Dedifferentiated amniotic fluid mesenchymal stem cell (primary cell): Measurements from ENCODE around the gene WTIP.
"Not testable (repeated sequence)": the region's sequence is repeated elsewhere in the genome, so short reads cannot be mapped to it uniquely, and the experiment has no call there.

Experiments
- DNase-seq: peaks from one replicate; pipeline ENCODE4 v3.0.0-alpha.2; 2016; ENCODE audit errors: extremely low spot score

The WTIP gene

DNA sequence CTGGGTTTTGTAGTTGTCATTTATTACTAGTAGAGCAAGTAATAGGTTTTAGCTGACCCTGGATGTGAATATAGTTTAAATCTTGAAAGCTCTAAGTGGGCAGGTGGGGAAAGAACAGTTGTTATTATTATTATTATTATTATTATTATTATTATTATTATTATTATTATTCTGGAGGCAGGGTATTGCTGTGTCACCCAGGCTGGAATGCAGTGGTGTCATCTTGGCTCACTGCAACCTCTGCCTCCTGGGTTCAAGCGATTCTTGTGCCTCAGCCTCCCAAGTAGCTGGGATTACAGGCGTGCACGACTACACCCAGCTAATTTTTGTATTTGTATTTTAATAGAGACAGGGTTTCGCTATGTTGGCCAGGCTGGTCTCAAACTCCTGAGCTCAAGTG is 3.1 kb upstream of the WTIP start:
- DNase-seq: not testable (repeated sequence)

DNA sequence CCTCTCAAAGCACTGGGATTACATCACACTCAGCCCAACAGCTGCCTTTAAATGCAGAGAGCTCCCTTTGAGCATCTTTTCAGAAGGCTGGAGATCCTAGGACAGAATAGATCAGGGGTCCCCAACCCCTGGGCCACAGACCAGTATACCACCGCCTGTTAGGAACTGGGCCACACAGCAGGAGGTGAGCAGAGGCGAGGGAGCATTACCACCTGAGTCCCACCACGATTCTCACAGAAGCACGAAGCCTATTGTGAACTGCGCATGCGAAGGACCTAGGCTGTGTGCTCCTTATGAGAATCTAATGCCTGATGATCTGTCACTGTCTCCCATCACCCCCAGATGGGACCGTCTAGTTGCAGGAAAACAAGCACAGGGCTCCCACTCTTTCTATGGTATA is 2.2 kb upstream of the WTIP start:
- no peak for DNase-seq

DNA sequence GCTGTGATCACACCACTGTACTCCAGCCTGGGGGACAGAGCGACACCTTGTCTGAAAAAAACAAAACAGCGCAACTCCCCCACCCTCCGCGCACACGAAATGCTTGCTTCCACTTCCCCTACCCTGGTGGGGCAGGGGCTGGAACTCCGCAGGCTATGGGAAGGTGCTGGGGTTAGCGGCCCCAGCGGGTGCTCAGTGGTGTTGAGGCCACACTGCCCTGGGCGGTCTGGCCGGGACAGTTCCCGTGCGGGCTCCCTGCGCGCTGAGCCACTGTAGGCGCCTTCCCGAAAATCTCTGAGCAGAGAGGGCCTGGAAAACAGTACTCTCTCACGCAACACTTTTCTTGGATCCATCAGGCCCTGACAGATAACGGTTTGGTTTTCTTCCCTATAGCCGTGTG is 1.1 kb upstream of the WTIP start:
- no peak for DNase-seq

DNA sequence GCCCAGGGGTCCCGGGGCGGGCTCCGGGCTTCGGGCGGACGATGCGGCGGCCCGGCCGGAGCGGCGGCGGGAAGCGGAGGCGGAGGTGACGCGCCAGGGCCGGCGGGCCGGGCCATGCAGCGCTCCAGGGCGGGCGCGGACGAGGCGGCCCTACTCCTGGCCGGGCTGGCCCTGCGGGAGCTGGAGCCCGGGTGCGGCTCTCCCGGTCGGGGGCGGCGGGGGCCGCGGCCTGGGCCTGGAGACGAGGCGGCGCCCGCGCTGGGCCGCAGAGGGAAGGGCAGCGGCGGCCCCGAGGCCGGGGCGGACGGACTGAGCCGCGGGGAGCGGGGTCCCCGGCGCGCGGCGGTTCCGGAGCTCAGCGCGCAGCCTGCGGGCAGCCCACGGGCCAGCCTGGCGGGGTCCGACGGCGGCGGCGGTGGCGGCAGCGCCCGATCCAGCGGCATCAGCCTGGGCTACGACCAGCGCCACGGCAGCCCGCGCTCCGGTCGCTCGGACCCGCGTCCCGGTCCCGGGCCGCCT is 362 bp downstream of the WTIP start:
- peak; percentile 26 for DNase-seq

DNA sequence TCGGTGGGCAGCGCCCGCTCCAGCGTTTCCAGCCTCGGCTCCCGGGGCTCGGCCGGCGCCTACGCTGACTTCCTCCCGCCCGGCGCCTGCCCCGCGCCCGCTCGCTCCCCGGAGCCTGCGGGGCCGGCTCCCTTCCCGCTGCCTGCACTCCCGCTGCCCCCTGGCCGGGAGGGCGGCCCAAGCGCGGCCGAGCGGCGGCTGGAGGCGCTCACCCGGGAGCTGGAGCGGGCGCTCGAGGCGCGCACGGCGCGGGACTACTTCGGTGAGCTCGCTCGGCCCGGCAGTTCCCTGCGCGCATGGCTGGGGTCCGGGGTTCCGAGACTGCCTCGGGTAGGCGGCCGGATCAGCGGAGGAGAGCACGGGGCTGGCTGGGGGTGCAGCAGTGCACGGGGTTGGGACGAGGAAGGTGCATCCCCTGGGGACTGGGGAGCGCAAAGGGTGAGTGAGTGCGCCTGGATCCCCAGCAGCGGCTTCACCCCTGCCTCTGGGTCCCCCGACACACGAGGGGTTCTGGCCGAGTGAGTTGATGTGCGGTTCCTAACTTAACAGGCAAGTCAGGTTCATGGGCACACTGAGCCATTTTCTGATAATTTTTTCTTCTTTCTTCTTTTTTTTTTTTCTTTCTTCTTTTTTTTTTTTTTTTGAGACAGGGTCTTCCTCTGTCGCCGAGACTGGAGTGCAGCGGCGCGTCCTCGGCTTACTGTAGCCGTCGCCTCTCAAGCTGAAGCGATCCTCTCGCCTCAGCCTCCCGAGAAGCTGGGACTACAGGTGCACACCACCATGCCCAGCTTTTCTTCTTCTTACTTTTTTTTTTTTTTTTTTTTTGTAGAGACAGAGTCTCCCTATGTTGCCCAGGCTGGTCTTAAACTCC is 1.1 kb downstream of the WTIP start:
- no peak for DNase-seq

DNA sequence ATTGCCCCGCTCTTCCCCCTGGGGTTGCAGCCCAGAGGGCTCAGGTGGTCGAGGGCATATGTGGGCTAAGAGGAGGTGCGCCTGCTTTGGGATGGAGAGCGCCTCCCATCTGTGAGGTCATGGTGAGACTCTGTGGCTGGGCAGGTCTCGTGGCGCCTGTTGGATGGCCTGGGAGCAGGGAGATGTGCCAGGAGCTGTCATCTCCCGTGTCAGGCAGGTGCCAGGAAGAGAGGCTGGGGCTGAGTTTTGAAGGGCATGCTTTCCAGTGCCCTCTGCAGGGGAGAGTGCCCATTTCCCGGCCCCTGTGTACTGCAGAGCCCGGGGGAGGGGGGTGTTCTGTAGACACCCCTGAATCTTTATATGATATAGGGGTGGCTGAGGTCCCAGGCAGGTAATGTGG is 2.8 kb downstream of the WTIP start:
- DNase-seq: no peak

DNA sequence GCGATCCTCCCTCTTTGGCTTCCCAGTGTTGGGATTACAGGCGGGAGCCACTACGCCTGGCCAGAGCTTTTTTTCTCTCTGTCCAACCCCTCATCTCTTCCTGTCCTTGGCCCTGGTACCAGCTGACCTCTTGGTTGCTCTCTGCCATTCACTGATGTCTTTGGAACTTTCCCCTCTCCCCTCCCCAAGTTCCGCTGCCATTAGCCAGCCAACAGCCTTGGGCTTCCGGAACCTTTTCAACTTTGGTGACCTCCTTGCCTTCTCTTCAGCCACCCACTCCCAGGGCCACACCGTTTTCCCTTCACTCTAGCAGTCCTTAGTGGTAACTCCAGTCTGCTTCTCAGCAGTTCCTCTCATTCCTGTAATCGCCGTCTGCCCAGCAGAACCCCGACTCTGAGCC is 4.3 kb downstream of the WTIP start:
- DNase-seq: no peak

DNA sequence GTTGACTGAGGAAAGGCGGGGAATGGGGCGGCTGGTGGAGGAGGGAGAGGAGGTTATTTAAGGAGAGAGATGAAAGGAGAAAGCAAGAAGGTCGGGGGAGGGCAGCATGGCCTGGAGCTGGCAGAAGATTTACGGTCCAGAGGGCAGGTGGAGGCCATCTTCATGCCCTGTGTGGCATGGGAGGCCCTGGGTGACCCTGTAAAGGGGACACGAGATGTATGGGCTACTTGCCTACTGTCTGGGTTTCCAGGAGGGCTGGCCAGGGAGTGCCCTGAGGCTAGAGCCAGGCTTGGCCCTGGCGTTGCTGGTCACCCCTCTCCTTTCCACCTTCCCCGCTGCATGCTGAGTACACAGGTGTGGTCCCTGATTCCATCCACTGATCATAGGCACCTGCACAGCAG is 6.1 kb downstream of the WTIP start:
- no peak for DNase-seq

DNA sequence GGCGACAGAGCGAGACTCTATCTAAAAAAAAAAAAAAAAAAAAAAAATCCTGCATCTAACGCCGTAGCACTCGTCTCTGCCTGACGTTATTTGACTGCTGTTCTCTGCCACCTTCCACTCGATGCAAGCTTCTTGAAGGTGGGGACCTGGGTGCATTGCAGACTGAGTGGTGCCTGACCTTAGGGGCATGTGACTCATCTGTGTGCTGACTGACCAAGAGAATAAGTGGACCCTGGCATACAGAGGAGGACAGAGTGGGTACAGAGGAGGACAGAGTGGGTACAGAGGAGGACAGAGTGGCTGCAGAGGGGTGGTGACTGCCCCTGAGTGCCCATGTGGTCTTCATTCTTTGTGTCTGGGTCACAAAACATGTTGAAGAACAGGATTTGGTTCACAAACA is 7.6 kb downstream of the WTIP start:
- DNase-seq: no peak

DNA sequence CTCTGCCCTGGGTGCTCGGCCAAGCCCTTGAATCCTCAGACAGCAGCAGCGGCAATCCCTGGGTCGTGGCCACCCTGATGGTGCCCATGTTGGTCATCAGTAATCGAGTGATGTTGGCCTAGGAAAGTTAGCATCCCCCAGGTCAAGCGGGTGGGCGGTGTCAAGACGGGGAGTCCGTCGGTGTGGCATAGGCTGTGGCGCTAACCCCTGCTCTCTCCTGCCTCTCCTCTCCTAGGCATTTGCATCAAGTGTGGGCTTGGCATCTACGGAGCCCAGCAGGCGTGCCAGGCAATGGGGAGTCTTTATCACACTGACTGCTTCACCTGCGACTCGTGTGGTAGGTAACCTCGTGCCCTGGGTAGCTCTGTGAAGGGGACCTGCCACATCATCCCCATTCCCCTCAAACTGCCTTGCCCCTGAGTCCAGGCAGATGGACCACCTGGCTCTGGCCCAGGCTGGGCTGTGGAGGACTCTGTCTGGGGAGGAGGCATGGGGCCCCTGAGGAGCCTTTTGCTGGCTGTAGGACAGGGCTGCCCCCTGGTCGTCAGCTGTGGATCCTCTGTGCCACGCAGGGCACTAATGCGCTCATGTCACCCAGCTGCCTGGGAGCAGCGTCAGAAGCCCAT is 8.7 kb downstream of the WTIP start:
- no peak for DNase-seq

DNA sequence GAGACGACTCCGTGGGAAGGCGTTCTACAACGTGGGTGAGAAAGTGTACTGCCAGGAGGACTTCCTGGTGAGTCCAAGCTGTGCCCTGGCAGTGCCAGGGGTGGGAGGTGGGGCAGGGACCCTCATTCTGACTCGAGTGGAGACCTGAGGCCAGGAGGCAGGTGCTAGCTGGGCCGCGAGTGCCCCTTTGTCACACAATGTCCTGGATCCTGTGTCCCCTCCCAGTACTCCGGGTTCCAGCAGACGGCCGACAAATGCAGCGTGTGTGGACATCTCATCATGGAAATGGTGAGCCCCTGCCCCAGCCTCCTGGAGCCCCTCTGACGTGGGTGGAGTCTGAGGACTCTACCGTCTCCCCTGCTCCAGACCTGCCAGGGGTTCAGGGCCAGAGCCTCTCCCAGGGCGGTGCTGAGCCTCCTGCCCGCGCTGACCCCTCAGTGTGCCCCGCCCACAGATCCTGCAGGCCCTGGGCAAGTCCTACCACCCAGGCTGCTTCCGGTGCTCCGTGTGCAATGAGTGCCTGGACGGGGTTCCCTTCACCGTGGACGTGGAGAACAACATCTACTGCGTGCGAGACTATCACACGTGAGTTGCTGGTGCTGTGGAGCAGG is 11.6 kb downstream of the WTIP start:
- no peak for DNase-seq

DNA sequence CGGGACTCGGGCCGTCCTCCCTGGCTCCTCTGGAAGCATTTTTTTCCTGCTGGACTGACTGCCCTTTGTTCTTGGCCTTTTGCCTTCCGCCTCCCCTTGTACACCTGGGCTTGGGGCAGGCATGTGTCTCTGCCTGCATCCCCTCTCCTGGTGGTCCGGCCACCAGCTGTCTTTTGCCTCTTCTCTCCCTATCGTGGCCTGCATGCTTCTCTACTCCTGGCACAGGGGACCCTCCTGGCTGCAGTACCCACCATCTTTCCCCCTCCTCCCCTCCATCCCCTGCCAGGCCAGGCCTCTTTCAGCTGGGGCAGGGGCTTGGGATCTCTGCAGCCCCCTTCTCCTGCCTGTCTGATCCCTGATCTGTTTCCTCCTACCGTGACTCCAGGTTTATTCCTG is 12.1 kb downstream of the WTIP start:
- DNase-seq: no peak

DNA sequence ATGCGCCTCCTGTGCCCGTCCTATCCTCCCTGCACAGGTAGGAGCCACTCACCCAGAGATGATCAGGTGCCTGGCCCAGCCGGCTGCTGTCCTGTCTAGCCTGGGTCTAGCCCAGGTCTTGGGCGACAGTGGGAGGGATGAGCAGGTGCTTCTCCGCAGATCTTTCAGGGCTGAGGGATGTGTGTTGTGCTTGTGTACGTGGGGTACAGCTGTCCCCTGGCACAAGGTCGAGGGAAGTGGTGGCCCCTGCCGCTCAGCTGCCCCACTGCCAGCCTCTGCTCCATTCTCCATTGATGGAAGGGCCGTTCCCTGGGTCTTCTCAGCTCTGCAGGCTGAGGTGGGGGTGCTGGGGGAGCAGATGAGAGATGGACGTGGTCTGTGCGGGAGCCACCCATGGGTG is 13.0 kb downstream of the WTIP start:
- DNase-seq: no peak

DNA sequence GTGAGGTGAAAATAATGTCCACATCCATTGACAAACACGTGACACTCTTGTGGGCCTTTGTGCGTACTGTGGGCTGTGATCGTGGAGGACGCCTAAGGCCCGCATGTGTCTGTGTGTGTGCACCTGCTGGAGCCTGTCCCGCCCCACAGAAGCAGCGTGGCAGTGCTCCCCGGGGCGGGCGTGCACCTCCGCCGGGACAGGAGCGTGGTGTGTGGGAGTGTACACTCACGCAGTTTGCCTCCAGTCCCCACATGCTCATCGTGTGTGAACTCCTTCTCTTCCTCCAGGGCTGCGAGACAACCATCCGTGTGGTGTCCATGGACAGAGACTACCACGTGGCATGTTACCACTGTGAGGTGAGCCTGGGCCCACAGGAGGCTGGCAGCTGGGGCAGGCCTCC is 13.9 kb downstream of the WTIP start:
- no peak for DNase-seq

DNA sequence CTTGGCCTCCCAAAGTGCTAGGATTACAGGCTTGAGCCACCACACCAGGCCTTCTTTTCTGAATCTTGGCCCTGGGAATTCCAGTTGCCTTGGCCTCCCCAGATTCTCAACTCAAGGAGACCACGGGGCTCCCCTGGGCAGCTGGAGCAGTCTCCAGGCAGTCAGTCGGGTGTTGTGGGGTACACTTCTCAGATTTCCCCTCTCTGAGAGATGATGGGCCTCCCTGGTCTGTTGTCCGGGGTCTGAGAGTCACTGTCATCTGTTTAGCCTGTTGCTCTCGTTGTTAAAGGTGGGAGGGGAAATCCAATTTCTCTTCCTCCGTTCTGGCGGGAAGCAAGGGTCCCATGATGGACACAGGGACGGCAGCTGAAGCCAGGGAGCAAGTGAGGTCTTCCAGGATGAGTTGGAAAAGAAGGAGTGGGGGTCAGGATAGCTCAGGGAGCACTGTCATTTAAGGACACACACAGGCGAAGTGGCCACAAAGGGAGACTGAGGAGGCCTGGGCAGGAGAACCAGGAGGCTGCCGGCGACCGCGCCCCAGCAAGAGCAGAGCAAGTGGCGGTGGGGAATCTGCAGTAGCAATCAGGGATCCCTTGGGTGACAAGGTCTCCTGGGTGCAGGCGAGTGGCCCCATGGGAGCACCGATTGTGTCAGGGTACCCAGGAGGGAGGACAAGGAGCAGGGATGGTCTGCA is 15.7 kb downstream of the WTIP start:
- DNase-seq: no peak

DNA sequence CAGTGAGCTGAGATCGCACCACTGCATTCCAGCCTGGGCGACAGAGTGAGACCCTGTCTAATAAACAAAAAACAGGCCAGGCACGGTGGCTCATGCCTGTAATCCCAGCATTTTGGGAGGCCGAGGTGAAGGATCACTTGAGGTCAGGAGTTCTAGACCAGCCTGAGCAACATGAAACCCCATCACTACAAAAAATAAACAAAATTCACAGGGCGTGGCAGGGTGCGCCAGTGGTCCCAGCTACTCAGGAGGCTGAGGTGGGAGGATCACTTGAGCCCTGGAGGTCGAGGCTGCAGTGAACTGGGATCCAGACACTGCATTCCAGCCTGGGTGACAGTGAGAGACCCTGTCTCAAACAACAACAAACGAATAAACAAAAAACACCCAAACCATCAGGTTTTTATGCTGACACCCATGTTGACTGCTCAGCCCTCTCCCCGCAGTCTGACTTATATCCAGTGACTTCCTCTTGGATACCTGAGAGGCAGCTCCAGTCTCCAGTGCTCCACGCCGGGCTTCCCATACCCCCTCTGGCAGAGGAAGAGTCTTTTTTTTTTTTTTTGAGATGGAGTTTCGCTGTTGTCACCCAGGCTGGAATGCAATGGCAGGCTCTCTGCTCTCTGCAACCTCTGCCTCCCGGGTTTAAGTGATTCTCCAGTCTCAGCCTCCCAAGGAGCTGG is 17.7 kb downstream of the WTIP start:
- DNase-seq: no peak

DNA sequence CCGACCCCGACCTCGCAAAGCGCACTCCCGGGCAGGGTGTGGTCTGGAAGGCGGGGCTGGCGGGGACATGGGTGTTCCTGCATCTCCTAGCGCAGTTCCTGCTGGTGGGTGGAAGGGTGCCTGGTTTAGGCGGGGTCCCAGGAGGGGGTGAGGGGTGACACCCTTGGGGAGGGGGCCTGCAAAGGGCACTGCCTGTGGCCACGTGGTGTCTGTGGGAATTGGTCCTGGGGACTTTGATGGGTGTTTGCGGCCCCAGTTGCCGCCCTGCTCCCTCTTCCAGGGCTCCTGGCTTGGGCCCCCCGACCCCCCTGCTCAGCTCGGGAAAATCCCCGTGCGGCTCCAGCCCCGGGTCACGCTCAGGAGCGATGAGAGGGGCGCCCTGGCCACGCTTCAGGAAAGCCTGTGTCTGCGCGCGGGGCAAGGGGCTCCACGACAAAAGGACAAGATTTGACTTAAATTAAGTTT is 19.1 kb downstream of the WTIP start:
- DNase-seq: no peak

DNA sequence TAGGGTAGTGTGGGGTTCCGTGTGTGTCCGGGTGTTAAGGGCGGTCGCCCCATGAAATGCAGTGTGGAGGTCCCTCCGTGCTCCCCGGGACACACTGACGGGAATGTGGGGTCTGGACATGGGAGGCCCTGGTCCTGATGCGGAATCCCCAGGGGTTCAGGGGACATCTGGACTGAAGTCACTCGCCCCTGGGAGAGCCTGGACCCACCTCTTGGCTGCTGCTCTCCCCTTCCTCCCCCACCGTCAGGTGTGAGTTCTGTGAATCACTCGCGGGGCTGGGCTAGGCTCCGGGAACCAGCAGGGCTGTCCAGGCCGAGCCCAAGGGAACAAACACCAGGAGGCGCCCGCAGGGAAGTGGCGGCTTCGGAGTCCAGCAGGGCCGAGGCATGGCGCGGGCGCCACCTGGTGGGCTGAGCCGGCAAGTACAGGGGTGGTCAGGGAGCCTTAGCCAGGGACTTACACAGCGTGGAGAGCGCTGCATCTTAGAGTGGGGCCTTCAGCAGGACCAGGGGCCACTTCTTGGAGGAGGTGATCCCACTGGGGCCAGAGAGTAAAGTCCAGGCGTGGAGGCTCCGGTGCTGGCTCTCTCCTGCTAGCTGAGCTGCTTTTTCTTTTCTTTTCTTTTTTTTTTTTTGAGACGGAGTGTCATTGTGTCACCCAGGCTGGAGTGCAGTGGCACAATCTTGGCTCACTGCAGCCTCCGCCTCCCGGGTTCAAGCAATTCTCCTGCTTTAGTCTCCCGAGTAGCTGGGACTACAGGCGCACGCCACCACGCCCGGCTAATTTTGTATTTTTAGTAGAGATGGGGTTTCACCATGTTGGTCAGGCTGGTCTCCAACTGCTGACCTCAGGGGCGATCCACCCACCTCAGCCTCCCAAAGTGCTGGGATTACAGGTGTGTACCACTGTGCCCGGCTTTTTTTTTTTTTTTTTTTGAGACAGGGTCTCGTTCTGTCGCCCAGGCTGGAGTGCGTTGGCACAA is 20.1 kb downstream of the WTIP start:
- DNase-seq: peak; percentile 90

DNA sequence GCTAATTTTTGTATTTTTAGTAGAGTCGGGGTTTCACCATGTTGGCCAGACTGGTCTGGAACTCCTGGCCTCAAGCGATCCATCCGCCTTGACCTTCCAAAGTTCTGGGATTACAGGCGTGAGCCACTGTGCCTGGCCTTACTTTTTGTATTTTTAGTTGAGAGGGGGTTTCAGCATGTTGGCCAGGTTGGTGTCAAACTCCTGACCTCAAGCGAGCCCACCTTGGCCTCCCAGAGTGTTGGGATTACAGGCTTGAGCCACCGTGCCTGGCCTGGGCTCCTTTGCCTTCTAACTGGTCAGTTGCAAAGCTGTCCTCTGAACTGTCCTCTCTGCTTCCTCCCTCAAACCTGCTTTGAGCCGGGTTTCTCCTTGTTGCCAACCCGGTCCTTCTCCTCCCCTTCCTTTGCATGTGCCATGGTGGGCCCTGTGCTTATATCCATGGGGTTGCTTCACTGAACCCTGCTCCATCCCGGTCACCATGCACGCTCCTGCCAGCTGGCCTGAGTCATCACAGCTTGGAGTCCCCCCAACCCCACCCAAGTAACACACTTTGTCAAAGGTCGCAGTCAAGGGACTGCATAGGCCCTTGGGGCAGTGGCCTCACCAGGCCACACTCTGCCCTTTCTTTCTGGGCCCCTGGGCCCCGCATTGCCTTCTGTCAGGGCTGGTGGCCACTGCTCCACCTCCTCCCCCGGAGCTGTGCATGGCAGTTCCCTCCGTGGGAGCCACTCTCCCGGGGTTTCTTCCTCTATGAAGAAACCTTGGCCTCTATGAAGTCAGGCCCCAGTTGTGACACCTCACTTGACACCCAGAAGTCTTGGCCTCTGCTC is 21.2 kb downstream of the WTIP start:
- DNase-seq: no peak
